SK-N-SH treated with all-trans-retinoic acid at 6 μM for 48 hours (cell line): ENCODE data around the gene MAN1A1.

Experiments
- ATAC-seq: fragments of 200-7000 bp; cut with Tn5 transposase; 3 replicates; pipeline ENCODE4 v1.9.1; 2020; ENCODE audit warnings: mild to moderate bottlenecking, moderate library complexity
- ARNTL ChIP-seq: fragments of 450-650 bp; formaldehyde crosslinking; IDR thresholded peaks from 2 replicates; pipeline ENCODE4 v1.5.0; 2020; ENCODE audit warnings: low read depth, mild to moderate bottlenecking, moderate library complexity, borderline replicate concordance
- BACH2 ChIP-seq: fragments of 250-450 bp; sonication (Bioruptor Pico); IDR thresholded peaks from 2 replicates; pipeline ENCODE4 v1.9.0; 2021; ENCODE audit warnings: mild to moderate bottlenecking, borderline replicate concordance
- CREB5 ChIP-seq: fragments of 250-450 bp; sonication (Bioruptor Pico); IDR thresholded peaks from 2 replicates; pipeline ENCODE4 v1.5.1; 2020; ENCODE audit warnings: low read depth, mild to moderate bottlenecking, moderate library complexity
- CSDC2 ChIP-seq: fragments of 250-450 bp; sonication (Bioruptor Pico); IDR thresholded peaks from 2 replicates; pipeline ENCODE4 v1.5.0; 2020; ENCODE audit warnings: mild to moderate bottlenecking, moderate library complexity
- ESRRG ChIP-seq: fragments of 250-450 bp; sonication (Bioruptor Pico); IDR thresholded peaks from 2 replicates; pipeline ENCODE4 v1.6.1; 2021; ENCODE audit warnings: mild to moderate bottlenecking
- GLIS3 ChIP-seq: fragments of 250-450 bp; sonication (Bioruptor Pico); IDR thresholded peaks from 2 replicates; pipeline ENCODE4 v1.5.0; 2020; ENCODE audit warnings: mild to moderate bottlenecking, moderate library complexity
- RARB ChIP-seq: fragments of 250-450 bp; sonication (Bioruptor Pico); IDR thresholded peaks from 2 replicates; pipeline ENCODE4 v1.8.0; 2021; ENCODE audit warnings: mild to moderate bottlenecking, moderate library complexity
- SNAI2 ChIP-seq: fragments of 250-450 bp; sonication (Bioruptor Pico); IDR thresholded peaks from 2 replicates; pipeline ENCODE4 v1.5.0; 2020; ENCODE audit warnings: mild to moderate bottlenecking, moderate library complexity
- TCF4 ChIP-seq: fragments of 250-450 bp; sonication (Bioruptor Pico); IDR thresholded peaks from 2 replicates; pipeline ENCODE4 v1.8.0; 2021; ENCODE audit warnings: mild to moderate bottlenecking, moderate library complexity, borderline replicate concordance
- TOX ChIP-seq: fragments of 250-450 bp; sonication (Bioruptor Pico); IDR thresholded peaks from 2 replicates; pipeline ENCODE4 v1.8.0; 2021; ENCODE audit warnings: mild to moderate bottlenecking, moderate library complexity, borderline replicate concordance
- TSHZ2 ChIP-seq: fragments of 250-450 bp; sonication (Bioruptor Pico); IDR thresholded peaks from 2 replicates; pipeline ENCODE4 v1.5.0; 2020; ENCODE audit warnings: mild to moderate bottlenecking, moderate library complexity
- ZC3H10 ChIP-seq: fragments of 250-450 bp; sonication (Bioruptor Pico); IDR thresholded peaks from 2 replicates; pipeline ENCODE4 v1.5.1; 2021; ENCODE audit warnings: mild to moderate bottlenecking, moderate library complexity
- ZFP3 ChIP-seq: fragments of 250-450 bp; sonication (Bioruptor Pico); IDR thresholded peaks from 2 replicates; pipeline ENCODE4 v1.5.0; 2020; ENCODE audit warnings: mild to moderate bottlenecking, moderate library complexity
- ZFP30 ChIP-seq: fragments of 450-650 bp; formaldehyde crosslinking; IDR thresholded peaks from 2 replicates; pipeline ENCODE4 v1.5.0; 2022; ENCODE audit warnings: mild to moderate bottlenecking, moderate library complexity
- ZNF565 ChIP-seq: fragments of 450-650 bp; formaldehyde crosslinking; conservative IDR thresholded peaks from 2 replicates; pipeline ENCODE4 v1.5.0; 2020; ENCODE audit warnings: low read depth, mild to moderate bottlenecking, moderate library complexity
- ZNF70 ChIP-seq: fragments of 450-650 bp; formaldehyde crosslinking; IDR thresholded peaks from 2 replicates; pipeline ENCODE4 v1.5.0; 2020; ENCODE audit warnings: mild to moderate bottlenecking, moderate library complexity
- ZNF8 ChIP-seq: fragments of 450-650 bp; formaldehyde crosslinking; IDR thresholded peaks from 2 replicates; pipeline ENCODE4 v1.5.0; 2020; ENCODE audit warnings: mild to moderate bottlenecking, moderate library complexity
- TF ChIP-seq, protein P1 (sequence below): fragments of 250-450 bp; sonication (Bioruptor Pico); IDR thresholded peaks from 2 replicates; pipeline ENCODE4 v1.5.1; 2021; ENCODE audit warnings: mild to moderate bottlenecking, moderate library complexity
- TF ChIP-seq, protein P2 (sequence below): fragments of 250-450 bp; sonication (Bioruptor Pico); IDR thresholded peaks from 2 replicates; pipeline ENCODE4 v1.8.0; 2020; ENCODE audit warnings: mild to moderate bottlenecking, moderate library complexity, borderline replicate concordance

MAN1A1 gene

GRCh38 chr6:119142637-119143036 lies 206.9 kb downstream of the MAN1A1 start:
- TF ChIP-seq TCF4 (no peak), ZC3H10 (CRISPR knock-in tag) (no peak), ESRRG (CRISPR knock-in tag) (no peak), ZNF8 (CRISPR knock-in tag) (no peak), CSDC2 (no peak), CREB5 (CRISPR knock-in tag) (no peak), GLIS3 (no peak), ZNF565 (CRISPR knock-in tag) (no peak), TSHZ2 (CRISPR knock-in tag) (no peak), RARB (CRISPR knock-in tag) (no peak), ZFP30 (CRISPR knock-in tag) (no peak)
- TF ChIP-seq, protein P1, sequence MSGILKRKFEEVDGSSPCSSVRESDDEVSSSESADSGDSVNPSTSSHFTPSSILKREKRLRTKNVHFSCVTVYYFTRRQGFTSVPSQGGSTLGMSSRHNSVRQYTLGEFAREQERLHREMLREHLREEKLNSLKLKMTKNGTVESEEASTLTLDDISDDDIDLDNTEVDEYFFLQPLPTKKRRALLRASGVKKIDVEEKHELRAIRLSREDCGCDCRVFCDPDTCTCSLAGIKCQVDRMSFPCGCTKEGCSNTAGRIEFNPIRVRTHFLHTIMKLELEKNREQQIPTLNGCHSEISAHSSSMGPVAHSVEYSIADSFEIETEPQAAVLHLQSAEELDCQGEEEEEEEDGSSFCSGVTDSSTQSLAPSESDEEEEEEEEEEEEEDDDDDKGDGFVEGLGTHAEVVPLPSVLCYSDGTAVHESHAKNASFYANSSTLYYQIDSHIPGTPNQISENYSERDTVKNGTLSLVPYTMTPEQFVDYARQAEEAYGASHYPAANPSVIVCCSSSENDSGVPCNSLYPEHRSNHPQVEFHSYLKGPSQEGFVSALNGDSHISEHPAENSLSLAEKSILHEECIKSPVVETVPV (CRISPR knock-in tag): no peak
- TF ChIP-seq, protein P2, sequence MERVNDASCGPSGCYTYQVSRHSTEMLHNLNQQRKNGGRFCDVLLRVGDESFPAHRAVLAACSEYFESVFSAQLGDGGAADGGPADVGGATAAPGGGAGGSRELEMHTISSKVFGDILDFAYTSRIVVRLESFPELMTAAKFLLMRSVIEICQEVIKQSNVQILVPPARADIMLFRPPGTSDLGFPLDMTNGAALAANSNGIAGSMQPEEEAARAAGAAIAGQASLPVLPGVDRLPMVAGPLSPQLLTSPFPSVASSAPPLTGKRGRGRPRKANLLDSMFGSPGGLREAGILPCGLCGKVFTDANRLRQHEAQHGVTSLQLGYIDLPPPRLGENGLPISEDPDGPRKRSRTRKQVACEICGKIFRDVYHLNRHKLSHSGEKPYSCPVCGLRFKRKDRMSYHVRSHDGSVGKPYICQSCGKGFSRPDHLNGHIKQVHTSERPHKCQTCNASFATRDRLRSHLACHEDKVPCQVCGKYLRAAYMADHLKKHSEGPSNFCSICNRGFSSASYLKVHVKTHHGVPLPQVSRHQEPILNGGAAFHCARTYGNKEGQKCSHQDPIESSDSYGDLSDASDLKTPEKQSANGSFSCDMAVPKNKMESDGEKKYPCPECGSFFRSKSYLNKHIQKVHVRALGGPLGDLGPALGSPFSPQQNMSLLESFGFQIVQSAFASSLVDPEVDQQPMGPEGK (CRISPR knock-in tag): no peak
- ATAC-seq: no peak

- no peak for ATAC-seq
- TF ChIP-seq SNAI2: no peak
- TF ChIP-seq TOX (CRISPR knock-in tag): no peak
- TF ChIP-seq TCF4: no peak
- no peak for TF ChIP-seq BACH2 (CRISPR knock-in tag)
- TF ChIP-seq TSHZ2 (CRISPR knock-in tag): no peak
- TF ChIP-seq GLIS3: no peak
- no peak for TF ChIP-seq ZFP3
- TF ChIP-seq ZNF70 (CRISPR knock-in tag): no peak
- TF ChIP-seq RARB (CRISPR knock-in tag): no peak
- TF ChIP-seq ZFP30 (CRISPR knock-in tag): no peak
Observed at GRCh38 chr6:119142041-119142440, 207.5 kb downstream of the MAN1A1 start.

- TF ChIP-seq ARNTL (CRISPR knock-in tag) (no peak), ZNF565 (CRISPR knock-in tag) (no peak), ZC3H10 (CRISPR knock-in tag) (no peak), BACH2 (CRISPR knock-in tag) (no peak)
- TF ChIP-seq, protein P1 (CRISPR knock-in tag): no peak
- no peak for ATAC-seq
Observed at GRCh38 chr6:119140196-119141140, 209.1 kb downstream of the MAN1A1 start.
